ENCODE data around the gene DNM1L. TPM values are rescaled to one million over a fixed set of nuclear protein-coding genes. Genes with fewer than 3 reads are reported as not detected.

The DNM1L gene
- total and polyA plus RNA-seq, 9 of the 15 experiments (the other 6 are each of a cell fraction or from before 2014, with no cell fraction given), result 24.1 to 82.8 (median 61.5) TPM

DNA sequence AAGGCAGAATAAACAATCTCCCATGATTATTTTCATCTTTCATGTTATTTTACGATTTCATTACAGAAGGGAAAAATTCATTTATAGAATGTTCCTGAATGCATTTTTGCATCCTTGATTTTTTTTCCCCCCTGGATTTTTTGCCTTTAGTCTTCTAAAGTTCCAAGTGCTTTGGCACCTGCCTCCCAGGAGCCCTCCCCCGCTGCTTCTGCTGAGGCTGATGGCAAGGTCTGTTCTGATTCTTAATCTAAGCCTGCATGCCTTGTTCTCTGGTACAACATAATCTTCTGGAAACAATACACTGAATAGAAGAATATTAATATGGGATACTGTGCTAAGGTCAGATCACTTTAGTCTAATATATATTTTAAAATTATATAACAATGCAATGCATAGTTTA is 58.6 kb downstream of the DNM1L start (continued):
- TF ChIP-seq RREB1 (CRISPR knock-in tag; IDR thresholded peaks at IDR 0.05) (no peak), SIRT6 (IDR thresholded peaks at IDR 0.05; ENCODE audit: low read depth, low read length) (no peak), MCM7 (IDR thresholded peaks at IDR 0.05) (no peak), ZNF24 (IDR thresholded peaks at IDR 0.05) (no peak)
- TF ChIP-seq, protein P1, sequence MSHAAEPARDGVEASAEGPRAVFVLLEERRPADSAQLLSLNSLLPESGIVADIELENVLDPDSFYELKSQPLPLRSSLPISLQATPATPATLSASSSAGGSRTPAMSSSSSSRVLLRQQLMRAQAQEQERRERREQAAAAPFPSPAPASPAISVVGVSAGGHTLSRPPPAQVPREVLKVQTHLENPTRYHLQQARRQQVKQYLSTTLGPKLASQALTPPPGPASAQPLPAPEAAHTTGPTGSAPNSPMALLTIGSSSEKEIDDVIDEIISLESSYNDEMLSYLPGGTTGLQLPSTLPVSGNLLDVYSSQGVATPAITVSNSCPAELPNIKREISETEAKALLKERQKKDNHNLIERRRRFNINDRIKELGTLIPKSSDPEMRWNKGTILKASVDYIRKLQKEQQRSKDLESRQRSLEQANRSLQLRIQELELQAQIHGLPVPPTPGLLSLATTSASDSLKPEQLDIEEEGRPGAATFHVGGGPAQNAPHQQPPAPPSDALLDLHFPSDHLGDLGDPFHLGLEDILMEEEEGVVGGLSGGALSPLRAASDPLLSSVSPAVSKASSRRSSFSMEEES (CRISPR knock-in tag; IDR thresholded peaks at IDR 0.05), result no peak
- TF ChIP-seq, protein P2, sequence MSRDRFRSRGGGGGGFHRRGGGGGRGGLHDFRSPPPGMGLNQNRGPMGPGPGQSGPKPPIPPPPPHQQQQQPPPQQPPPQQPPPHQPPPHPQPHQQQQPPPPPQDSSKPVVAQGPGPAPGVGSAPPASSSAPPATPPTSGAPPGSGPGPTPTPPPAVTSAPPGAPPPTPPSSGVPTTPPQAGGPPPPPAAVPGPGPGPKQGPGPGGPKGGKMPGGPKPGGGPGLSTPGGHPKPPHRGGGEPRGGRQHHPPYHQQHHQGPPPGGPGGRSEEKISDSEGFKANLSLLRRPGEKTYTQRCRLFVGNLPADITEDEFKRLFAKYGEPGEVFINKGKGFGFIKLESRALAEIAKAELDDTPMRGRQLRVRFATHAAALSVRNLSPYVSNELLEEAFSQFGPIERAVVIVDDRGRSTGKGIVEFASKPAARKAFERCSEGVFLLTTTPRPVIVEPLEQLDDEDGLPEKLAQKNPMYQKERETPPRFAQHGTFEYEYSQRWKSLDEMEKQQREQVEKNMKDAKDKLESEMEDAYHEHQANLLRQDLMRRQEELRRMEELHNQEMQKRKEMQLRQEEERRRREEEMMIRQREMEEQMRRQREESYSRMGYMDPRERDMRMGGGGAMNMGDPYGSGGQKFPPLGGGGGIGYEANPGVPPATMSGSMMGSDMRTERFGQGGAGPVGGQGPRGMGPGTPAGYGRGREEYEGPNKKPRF (IDR thresholded peaks at IDR 0.05; ENCODE audit: low read depth, low read length), result no peak
